ENCODE data around the gene ELP5. TPM values are rescaled to one million over a fixed set of nuclear protein-coding genes. Genes with fewer than 3 reads are reported as not detected.
A peak's percentile ranks its signal among the peaks of the same experiment; 100 is the strongest.

Gene ELP5
- total and polyA plus RNA-seq, 10 of the 15 experiments (the other 5 are each of a cell fraction or from before 2014, with no cell fraction given): 41.1 to 109 (median 77.5) TPM

GRCh38 chr17:7204828-7205461, 47.1 kb upstream of the ELP5 start (continued):
- TF ChIP-seq CREM (IDR thresholded peaks at IDR 0.05; ENCODE audit: low read depth) (peak; percentile 80), ZZZ3 (IDR thresholded peaks at IDR 0.05; ENCODE audit: control insufficient read depth, insufficient read length, low read depth) (no peak)

GRCh38 chr17:7205561-7205960, 46.5 kb upstream of the ELP5 start:
- Histone ChIP-seq H3K27me3 (replicated peaks in 1 of 2; ENCODE audit: control insufficient read depth in 2 of 2, insufficient read depth in 2 of 2, low read length in 1 of 2) (no peaks in the 10 kb centered on the region), H3K36me3 (ENCODE audit: control insufficient read depth in 2 of 2, insufficient read depth in 2 of 2, low read length in 1 of 2) (no peaks in the 10 kb centered on the region), H3K27ac (ENCODE audit: control insufficient read depth, insufficient read depth) (no peak overlapping the region; the same call in 1 of the 2 replicates), H3K9me3 (replicated peaks; ENCODE audit: control insufficient read depth, insufficient read depth, low read length) (no peaks in the 10 kb centered on the region), H3K4me3 (peak overlapping the region; percentile 68; the same call in 1 of the 2 replicates), H4K20me1 (ENCODE audit: control insufficient read depth, insufficient read depth) (no peaks in the 10 kb centered on the region), H3K9ac (ENCODE audit: control insufficient read depth, insufficient read depth, low read length) (no peak overlapping the region), H3K4me2 (ENCODE audit: control insufficient read depth, insufficient read depth) (peak overlapping the region; percentile 88), H3K79me2 (ENCODE audit: control insufficient read depth, insufficient read depth, low read length) (no peaks in the 10 kb centered on the region), H3K4me1 (ENCODE audit: control insufficient read depth, insufficient read depth, low read length) (peaks cover 6% of the 10 kb centered on the region; the same call in 1 of the 2 replicates), H2AFZ (ENCODE audit: control insufficient read depth, low read depth, low read length) (peak overlapping the region; percentile 89)
- no peak for TF ChIP-seq BMI1 (IDR thresholded peaks at IDR 0.05; ENCODE audit: borderline replicate concordance)
- TF ChIP-seq SREBF1 (IDR thresholded peaks at IDR 0.05; ENCODE audit: low read length): no peak
- TF ChIP-seq MTA3 (IDR thresholded peaks at IDR 0.05; ENCODE audit: borderline replicate concordance, low read length): no peak
- TF ChIP-seq ZBED1 (IDR thresholded peaks at IDR 0.05; ENCODE audit: borderline replicate concordance): no peak
- no peak for TF ChIP-seq STAT1 (conservative IDR thresholded peaks at IDR 0.05)
- TF ChIP-seq DPF2 (IDR thresholded peaks at IDR 0.05): no peak
- no peak for TF ChIP-seq SMC3 (IDR thresholded peaks at IDR 0.05; ENCODE audit: borderline replicate concordance, low read length)
- no peak for TF ChIP-seq ATF7 (IDR thresholded peaks at IDR 0.05; ENCODE audit: low read depth)
- TF ChIP-seq PAX8 (IDR thresholded peaks at IDR 0.05): no peak
- TF ChIP-seq RB1 (IDR thresholded peaks at IDR 0.05; ENCODE audit: borderline replicate concordance): no peak
- no peak for TF ChIP-seq SIN3A (IDR thresholded peaks at IDR 0.05; ENCODE audit: low read depth, low read length)
- no peak for TF ChIP-seq IRF4 (IDR thresholded peaks at IDR 0.05; ENCODE audit: low read depth, low read length)
- TF ChIP-seq MXI1 (IDR thresholded peaks at IDR 0.05; ENCODE audit: low read depth, low read length): no peak
- no peak for TF ChIP-seq IRF3 (IDR thresholded peaks at IDR 0.05)
- TF ChIP-seq ZNF384 (IDR thresholded peaks at IDR 0.05; ENCODE audit: borderline replicate concordance, low read depth, low read length): no peak
- no peak for TF ChIP-seq EZH2 (IDR thresholded peaks at IDR 0.05; ENCODE audit: borderline replicate concordance, control insufficient read depth, low read depth, low read length)
- TF ChIP-seq RFX5 (IDR thresholded peaks at IDR 0.05; ENCODE audit: low read depth, low read length): no peak
- ChIA-PET SMC1A (ENCODE audit: uncharacterized antibody, unreplicated experiment) (no interaction called here), CTCF (interaction anchor here (2.0 kb wide), 1 partner anchor 15 kb away, joined by 7 read pairs; the partner anchor contains the start of genes ACADVL and DLG4), POLR2A (interaction anchor here (0.5 kb wide), 1 partner anchor 38 kb away, joined by 4 read pairs; no protein-coding TSS in a partner anchor), RAD21 (ENCODE audit: unreplicated experiment) (no interaction called here)
- 63% methylated on average over 3 of the region's 15 CpGs for WGBS (ENCODE audit: insufficient coverage, insufficient replicate concordance, low lambda C conversion rate, missing lambda C conversion rate)
- DNase-seq (ENCODE audit: low read depth, low spot score): no peak
- intact Hi-C loops (cut with micrococcal nuclease; ENCODE audit: unreplicated experiment): loop anchor here (1.0 kb wide), 1 partner anchor 9 kb away; no protein-coding TSS in a partner anchor
- no peak for FAIRE-seq
- ATAC-seq: no peak
- in situ Hi-C loops (cut with MboI): no loop called here
- BruUV-seq (replicated peaks): no TSS peak
